ENCODE data around the gene PCID2.

PCID2 gene

DNA sequence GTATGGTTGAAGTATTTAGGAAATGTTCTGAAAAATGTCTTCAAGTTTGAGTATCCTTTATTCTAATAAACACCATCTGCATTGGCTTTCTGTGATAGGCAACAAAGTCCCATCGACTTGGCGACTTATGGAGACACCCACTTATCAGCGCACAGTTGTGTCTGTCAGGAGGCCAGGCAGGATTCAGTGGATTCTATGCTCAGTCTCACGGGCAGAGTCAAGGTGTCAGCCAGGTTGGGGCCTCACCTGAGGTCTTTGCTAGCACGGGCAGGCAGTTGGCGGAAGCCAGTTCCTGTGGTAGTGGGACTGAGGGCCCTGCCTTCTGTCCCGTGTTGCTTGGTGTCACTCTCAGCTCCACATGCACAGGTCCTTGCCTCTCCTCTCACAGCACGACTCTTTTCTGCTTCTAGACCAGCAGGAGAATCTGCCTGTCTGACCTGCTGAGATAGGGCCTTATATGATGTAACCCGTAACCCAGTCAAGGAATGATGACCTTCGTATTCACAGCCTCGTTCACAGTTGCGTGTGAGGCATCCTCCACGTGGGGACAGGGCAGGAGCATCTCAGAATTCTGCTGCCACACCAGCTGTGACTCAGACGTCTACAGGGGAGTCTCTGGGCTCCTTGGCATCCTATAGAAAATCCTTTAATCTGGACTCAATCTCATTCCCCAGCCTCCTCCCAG lies 10.9 kb upstream of the PCID2 start:
- no peak for DNase-seq

- no peak for DNase-seq
Observed at GRCh38 chr13:113218586-113218985, 10.1 kb upstream of the PCID2 start.

- peak in 1 of 2 experiments; percentile 2 for DNase-seq
Observed at GRCh38 chr13:113216254-113217048, 8.0 kb upstream of the PCID2 start.

GRCh38 chr13:113211774-113212173 lies 3.3 kb upstream of the PCID2 start:
- no peak for DNase-seq

DNA sequence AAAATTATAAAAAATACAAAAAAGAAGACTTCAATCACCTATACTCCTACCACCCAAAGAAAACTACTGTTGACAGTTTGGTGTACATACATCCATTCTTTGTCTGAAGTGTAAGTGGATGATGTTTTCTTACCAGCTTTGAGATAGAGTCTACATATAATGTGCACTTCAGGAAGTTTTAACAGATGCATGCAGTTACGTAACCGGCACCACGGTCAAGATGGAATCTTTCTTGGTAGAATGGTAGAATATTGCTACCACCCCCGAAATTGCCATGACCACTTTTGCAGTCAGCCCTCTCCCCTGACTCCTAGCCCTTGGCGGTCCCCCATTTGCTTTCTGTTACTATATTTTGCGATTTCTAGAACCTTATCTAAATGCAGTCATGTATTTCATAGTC lies 2.4 kb upstream of the PCID2 start:
- no peak for DNase-seq

DNA sequence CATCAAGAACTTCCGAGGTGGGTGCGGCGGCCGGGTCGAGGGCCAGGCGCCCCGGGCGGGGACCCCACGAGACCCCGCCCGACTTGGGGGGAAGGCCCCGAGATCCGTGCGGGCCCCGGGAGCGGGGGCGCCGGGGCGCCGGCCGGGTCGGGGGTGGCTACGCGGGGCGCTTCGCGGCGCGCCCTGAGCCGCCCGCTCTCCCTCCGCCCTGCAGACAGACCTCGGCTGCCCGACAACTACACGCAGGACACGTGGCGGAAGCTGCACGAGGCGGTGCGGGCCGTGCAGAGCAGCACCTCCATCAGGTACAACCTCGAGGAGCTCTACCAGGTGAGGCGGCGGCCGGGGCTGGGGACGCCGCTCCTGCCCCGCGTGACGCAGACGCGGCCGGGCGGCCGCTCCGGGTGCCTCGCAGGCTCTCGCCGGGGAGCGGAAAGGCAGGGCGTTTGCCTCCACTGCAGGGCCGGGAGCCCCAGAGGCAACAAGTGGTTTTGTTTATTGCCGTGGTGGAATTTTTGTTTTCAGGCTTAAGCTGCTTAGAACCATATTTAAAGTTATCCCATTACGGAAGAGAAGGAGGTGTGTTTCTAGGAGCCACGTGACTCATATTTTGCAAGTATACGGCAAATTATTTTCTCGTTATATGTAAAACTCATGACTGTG lies 1.4 kb upstream of the PCID2 start:
- DNase-seq: no peak

GRCh38 chr13:113209336-113209758 lies 878 bp upstream of the PCID2 start, which contains the start of gene CUL4A:
TSS of gene CUL4A (plus strand) at chr13:113209613. CDS start at chr13:113209628, 15 bp downstream.
- DNase-seq: peak in 1 of 2 experiments; percentile 39

- DNase-seq: no peak
Observed at GRCh38 chr13:113207890-113208420, 514 bp downstream of the PCID2 start.

GRCh38 chr13:113207460-113207859 lies 1.0 kb downstream of the PCID2 start:
- DNase-seq: no peak

DNA sequence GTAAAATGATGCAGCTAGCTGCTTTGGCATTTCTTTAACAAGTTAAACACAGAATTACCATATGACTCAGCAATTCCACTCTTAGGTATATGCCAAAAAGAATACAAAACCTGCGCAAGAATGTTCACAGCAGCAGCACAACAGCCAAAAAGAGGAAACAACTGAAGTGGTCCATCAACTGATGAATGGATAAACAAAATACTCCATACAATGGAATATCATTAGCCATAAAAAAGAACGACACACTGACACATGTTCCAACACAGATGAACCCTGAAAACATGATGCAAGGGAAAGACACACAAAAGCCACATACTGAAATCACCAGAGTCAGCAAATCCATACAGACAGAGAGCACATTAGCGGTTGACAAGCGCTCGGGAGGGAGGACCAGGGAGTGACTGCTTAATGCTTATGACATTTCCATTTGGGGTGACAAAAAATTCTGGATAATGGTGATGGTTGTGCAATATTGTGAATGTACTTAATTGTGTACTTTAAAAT lies 3.0 kb downstream of the PCID2 start:
- no peak for DNase-seq

GRCh38 chr13:113204378-113204734 lies 4.1 kb downstream of the PCID2 start:
- DNase-seq: no peak

DNA sequence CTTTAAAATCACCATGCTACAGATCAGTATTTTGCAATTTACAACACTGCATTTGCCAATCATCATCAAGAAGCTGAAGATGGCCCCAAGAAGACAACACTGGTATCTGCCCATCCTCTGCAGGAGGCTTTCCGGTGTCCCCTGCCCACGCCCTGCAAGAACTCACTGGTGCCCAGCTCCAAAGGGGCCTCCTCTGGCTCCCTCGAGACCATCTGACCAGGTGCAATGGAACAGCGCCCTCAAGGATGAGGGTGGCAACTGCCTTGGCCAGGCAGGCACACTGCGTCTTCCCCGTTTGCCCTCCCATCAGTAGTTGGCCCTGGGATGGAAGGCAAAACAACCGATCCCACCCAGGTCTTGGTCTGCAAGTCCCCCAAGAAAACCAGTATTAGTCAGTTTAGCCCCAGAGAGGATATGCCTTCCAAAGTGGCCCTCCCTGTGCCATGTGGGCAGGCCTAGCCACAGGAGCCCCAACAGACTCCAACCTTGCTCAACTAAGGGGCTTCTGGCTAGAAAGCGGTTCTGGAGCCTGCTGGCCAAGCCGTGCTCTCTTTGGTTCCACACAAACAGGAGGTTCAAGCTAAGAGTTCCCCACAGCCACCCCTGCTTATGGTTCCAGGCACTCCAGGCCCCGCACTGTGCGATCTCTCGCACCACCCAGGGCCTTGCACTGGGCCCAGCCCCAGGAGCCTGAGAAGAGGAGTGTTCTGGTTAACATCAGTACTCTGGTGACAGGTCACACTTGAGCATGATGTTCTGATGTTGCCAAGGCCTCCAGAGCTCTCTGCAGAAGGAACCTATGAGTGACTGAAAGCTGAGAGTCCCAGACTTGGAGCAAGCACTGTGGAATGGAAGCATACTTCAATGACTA lies 4.7 kb downstream of the PCID2 start:
- no peak for DNase-seq

DNA sequence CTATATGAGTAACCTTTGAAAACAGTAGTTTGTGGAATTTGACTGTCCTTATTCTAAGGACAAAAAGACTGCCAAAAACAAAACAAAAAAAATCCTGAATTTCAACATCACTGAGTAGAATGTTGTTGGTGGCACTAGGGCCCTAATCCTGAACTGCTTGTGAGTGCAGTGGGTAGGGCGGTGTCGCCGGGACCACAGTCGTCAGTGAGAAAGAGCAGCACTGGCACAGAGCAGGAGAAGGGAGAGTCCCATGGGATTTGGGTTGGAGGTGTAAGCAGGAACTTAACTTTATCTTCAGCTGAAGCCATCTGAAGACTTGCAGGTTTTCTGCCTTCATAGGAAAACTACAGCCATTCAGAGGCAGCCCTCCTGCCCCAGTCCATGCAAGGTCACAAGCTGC lies 5.6 kb downstream of the PCID2 start:
- DNase-seq: no peak

- DNase-seq: no peak
Observed at GRCh38 chr13:113201815-113202214, 6.7 kb downstream of the PCID2 start.

DNA sequence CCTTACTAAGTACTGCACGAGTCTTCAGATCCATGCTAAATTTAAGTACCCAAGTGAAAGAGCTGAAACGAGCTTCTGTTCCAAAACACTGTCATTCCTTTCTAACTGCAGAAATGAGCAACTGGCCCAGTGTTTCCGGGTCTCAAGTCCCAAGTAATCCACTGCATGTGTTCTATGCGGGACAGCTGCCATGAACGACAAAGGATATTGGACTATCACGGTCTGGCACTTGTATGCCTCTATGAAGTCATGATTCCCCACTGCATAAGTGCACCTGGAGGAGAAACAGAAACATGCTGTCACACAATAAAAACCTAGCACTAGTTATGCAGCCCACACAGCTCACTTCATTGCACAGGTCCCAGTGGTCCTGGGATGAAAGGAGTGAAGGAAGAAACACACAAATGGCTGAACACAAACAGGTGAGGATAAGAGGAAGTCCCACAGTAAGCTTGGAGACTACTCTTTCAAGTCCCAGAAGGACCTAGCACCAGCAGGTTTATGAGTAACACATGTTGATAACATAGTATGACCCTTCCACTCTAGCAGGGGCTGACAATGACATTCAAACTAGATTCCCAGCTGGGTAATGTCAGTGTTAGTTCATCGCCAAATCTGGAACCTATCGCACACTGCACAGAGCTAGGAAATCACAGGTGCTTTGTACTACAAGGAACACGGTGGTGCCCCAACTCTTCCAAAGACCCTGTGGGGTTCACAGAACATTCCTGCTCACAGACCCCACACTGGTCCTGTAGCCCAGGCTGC lies 11.3 kb downstream of the PCID2 start:
- no peak for DNase-seq

DNA sequence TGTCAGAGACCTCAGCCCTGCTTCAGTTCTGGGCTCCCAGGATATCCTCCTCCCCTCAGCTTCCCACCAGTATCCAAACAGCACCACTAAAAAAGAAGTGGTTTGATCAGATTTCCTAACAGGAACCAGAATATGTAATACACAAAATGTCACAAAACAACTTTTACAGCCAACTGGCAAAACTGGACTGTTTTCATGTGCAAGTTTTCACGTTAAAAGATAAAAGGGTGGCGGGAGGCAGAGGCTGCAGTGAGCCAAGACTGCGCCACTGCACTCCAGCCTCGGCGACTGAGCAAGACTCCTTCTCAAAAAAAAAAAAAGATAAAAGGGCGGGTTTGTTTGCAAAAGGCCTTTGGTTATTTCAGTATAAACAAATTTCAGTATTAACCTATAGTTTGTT lies 13.1 kb downstream of the PCID2 start:
- no peak for DNase-seq

DNA sequence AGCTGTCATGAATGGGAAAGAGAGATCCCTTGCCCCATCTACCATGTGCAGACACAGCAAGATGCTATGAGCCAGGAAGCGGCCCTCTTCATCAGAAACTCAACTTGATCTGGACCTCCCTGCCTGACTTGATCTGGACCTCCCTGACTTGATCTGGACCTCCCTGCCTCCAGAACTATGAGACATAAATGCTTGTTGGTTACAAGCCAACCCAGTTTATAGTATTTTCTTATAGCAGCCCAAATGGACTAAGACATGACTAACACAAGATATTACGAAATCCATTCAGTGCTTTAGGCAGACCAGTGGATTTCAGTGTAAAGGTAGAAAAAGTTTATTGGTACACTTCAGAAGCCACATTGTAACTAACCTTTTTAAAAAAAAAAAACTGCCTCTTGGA lies 15.6 kb downstream of the PCID2 start:
- DNase-seq: no peak

DNA sequence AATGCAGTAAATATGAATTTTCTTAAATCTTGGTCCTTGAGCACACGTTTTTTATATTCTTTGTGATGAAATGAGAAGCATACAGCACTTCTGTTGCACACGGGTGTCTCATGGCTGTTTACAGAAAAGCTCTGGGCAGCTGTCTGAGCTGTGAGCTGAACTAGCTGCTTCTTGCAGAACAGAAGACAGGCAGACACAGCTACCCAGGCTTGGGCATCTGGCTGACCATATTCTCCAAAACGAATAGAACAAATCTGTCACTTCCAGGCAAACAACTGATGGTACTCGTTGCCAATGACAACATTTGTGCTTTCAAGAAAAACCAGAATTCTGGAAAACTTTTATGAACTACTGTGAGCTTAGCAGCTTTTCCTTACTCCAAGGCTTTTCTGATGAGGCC lies 16.2 kb downstream of the PCID2 start:
- DNase-seq: no peak

DNA sequence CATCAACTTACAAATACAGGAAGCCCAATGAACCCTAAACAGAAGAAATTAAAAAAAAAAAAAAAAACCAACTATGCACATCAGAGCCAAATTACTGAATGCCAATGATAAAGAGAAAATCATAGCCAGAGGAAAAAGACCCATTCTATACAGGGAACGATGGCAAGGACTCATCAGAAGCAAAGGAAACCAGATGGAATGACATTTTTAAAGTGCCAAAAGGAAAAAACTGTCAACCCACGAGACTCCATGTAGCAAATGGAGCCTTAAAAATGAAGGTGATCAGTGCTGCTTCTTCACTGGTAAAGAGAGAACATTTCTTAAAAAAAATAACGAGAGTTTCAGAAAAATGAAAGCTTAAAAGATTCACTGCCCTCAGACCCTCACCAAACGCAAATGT lies 18.3 kb downstream of the PCID2 start:
- DNase-seq: no peak

GRCh38 chr13:113187883-113188665 lies 20.4 kb downstream of the PCID2 start:
- no peak for DNase-seq

- DNase-seq: peak in 1 of 2 experiments; percentile 0
Observed at GRCh38 chr13:113187263-113187669, 21.2 kb downstream of the PCID2 start.

Data from NCI-H446 (cell line).